SW 1271 (cell line): ENCODE data around the gene SCRT2.
"Not testable (repeated sequence)": the region's sequence is repeated elsewhere in the genome, so short reads cannot be mapped to it uniquely, and the experiment has no call there.

Experiments
- DNase-seq, 2 experiments: peaks; one replicate each; lab custom pipeline; 2025; lab: John Stamatoyannopoulos, UW

Gene SCRT2

DNA sequence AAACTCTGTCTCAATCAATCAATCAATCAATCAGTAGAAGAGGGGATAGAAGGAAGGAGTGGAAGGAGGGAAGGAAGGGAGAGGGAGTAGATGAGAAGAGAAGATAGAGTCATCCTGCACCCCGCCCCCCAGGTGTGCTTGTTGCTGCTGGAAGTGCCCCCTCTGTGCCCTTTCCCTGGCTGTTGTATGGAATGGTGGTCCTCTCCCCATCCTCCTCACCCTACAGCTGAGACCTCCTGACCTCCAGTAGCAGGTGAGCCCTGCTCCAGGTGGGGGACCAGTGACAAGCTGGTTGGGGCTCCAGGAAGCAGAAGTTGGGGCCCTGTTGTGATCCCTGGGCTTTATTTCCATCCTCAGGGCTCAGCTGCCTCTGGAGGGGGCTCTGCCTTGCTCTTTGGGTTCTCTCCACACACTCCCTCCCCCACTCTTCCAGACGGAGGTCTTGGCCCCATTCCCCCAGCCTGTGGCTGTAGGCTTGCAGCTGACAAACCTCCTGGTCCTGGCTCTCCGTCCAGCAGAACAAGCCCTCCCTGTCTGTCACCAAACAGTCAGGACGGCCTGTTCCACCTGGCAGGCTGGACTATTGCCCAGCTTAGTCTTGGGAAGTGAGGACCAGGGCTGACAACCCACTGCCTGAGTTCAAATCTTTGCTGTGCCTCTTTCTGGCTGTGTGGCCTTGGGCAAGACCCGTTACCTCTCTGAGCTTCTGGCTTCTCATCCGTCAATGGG, 26.0 kb upstream of the SCRT2 start:
- DNase-seq: no peak

DNA sequence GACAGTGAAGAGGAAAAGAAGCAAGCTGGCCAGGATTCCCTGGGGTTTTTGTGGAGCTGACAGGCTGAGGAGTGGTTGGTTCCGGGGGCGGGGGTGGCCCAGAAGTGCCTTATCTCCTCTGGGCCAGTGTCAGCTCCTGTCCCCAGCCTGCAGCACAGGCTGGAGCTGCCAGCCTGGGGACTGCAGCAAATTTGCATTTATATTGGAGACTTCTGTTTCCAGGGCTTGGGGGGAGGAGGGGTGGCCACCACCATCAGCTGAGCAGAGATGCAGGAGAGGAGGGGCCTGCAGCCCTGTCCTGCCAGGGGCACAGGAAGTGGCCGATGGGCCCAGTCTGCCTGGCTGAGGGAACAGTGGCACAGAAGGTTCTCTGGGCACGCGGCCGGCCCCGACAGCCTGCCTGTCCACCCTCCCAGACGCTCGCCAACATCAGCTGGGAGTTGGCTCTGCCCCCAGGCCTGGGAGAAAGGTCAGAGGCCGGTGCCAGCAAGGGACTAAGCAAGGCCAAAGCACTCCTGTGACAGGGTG, 24.3 kb upstream of the SCRT2 start:
- DNase-seq: no peak

DNA sequence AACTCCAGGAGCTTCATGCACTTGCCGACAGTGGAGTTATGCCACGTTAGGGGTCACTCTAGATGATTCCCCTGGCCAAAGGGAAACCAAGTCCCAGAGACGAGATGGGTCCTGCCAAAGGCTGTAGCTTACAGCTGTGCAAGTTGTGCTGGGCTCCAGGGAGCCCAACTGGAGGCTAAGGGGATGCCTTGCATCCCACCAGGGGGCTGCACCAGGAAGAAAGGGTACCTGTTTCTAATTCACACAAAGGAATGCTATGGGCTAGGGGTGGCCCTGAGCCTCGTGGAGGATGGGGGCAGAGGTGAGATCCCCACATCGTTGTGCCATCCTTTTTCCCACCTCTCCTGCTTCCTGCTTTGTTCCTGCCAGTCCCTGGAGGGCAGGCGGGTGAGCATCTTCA, 23.7 kb upstream of the SCRT2 start:
- no peak for DNase-seq

DNA sequence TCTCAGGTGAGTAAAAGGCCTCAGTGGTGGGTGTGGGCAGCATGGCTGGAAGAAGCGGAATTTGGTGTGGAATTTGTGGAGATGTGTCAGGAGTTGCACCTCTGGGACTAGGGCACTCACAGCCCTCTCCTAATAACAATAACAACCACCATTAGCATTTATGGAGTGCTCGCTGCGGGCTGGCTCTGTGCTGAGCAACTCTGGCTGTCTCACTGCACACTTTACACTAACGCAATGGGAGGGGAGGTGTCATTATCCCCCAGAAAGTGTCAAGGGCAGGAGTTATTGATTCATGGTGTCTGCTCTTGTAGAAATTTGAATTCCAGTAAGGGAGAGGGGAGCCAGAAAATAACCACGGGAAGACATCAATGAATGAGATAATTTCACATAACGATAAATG, 22.7 kb upstream of the SCRT2 start:
- no peak for DNase-seq

DNA sequence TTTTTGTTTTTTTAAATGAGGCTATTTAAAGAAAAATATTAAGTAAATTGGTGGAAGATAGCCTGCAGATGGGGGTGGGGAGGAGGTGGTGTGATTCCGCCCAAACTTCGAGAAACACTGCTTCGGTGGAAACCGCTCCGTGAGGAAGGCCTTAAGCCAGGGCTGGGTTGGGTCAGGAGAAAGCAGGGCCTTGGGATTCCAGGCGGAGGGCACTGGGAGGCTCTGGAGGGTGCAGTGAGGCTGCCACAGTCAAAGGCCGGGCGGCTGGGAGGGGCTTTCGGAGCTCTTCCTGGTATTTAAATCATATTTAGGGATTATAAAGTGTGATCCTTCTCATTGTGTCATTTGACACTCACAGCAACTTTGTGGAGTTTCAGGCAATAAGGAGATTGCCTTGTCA, 22.2 kb upstream of the SCRT2 start:
- no peak for DNase-seq

DNA sequence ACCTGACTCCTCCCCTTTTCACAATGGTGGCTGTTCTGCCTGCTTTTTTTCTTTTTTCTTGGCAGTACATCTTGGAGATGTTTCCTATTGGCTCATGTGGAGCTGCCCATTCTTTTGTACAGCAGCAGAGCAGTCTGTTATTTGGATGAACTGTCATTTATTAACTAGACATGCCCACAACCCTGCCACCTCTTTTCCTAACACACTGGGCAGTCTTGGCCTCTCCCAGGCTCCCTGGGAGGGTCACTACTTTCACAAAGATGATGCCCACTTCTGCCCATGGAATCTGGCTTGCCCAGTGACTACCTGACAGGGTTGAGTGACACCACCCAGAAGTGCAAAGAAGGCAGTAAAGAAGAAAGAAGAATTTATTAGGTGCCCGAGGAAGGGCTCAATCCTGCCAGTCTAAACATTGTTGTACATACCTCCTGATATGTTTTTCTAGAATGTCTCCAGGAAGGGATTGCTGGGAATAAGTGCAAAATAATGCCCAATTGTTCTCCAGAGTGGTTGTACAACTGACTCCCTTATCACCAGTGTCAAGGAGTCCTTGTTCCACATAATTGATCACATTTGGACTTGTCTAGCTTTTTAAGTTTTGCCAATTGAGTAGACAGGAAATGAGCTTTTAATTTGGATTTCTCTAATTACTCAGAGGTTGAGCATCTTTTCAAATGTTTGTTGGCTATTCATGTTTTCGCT, 19.7 kb upstream of the SCRT2 start:
- no peak for DNase-seq

DNA sequence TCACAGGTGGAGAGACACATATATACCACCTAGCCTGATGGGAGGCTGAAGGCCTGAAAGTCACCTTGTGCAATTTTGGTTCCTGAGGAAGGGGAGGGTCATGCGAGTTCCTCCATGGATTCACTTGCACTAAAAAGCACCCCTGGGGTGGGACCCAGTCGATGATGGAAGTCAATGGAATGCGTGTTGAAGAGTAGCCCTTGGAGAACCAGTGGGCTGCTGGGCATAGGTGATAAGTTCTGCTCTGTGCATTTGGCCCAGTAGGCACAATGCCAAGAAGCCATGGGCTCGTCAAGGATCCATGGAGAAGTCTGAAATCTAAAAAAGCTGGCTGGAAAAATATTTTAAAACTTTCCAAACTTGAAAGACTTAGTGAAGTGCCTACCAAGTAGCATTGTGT, 18.9 kb upstream of the SCRT2 start:
- no peak for DNase-seq

DNA sequence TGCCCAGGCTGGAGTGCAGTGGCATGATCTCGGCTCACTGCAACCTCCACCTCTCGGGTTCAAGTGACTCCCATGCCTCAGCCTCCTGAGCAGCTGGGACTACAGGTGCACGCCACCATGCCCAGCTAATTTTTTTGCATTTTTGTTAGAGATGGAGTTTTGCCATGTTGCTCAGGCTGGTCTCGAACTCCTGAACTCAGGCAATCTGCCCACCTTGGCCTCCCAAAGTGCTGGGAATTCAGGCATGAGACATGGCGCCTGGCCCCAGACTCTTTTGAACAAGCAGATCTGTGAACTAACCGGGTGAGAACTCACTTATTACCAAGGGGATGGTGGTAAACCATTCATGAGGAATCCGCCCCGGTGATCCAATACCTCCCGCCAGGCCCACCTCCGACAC, 18.2 kb upstream of the SCRT2 start:
- DNase-seq: not testable (repeated sequence)

DNA sequence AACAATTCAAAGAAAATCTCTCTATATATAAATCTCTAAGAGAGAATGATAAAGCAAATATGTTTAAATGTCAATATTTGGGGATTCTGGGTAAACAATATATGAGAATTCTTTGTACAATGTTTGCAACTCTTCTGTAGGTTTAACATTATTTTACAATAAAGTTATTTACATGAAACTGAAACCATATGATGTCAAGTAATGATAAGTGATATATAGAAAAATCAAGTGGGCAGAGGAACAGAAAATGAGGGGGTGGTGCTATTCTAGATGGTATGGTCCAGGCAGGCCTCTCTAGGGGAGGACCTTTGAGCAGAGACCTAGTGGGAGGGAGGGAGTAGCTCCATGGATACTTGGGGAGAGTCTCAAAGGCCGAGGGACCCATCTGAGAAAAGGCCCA, 16.4 kb upstream of the SCRT2 start:
- no peak for DNase-seq

DNA sequence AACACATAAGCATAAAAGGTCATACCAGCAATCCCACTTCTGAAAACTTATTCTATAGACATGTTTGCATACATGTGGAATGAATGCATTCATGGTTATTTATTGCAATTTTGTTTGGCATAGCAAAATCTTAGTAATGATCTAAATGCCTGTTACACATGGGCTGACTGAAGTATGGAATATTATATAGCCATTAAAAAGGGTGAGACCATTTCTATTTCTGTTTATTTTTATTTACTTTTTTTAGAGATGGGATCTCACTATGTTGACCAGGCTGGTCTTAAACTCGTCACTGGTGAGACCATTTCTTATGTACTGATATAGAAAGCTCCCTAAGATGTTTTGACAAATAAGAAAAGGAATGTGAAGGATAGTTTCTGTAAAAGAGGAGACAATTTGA, 14.3 kb upstream of the SCRT2 start:
- no peak for DNase-seq

DNA sequence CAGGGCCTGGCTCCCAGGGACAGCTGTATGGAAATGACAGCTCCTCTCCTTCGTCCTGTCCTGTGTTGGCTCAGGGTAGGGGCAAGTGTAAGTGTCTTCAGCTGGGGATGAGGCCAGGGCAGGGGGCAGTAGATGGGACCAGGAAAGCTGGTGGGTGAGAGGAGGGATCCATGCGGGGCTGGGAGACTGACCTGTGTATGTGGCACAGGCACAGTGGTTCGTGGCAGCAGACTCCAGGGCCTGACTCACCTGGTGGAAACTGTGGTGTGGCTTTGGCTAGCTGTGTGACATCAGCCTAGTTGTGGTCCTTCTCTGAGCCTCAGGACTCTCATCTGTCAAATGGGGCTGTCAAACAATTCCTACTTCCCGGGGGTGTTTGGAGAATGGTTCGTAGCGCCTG, 13.7 kb upstream of the SCRT2 start:
- no peak for DNase-seq

DNA sequence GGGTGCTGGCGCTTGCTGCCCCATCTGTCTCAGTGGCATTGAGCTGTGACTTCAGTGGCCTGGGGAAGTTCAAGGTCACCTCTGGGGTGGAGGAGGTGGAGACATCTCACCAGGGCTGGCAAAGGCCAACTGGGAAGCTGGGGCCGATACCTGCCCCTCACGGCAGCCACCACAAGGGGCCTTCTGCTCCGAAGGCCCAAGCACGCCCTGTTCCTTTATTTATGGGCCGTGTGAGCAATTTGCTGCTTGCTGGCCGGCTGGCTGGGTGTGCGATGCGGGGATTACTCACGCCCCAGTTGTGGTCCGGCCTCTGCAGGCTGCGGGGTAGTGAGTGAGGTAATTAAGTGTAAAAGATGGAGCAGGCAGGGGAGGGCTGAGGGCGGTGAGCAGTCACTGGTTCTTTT, 13.2 kb upstream of the SCRT2 start:
- no peak for DNase-seq

DNA sequence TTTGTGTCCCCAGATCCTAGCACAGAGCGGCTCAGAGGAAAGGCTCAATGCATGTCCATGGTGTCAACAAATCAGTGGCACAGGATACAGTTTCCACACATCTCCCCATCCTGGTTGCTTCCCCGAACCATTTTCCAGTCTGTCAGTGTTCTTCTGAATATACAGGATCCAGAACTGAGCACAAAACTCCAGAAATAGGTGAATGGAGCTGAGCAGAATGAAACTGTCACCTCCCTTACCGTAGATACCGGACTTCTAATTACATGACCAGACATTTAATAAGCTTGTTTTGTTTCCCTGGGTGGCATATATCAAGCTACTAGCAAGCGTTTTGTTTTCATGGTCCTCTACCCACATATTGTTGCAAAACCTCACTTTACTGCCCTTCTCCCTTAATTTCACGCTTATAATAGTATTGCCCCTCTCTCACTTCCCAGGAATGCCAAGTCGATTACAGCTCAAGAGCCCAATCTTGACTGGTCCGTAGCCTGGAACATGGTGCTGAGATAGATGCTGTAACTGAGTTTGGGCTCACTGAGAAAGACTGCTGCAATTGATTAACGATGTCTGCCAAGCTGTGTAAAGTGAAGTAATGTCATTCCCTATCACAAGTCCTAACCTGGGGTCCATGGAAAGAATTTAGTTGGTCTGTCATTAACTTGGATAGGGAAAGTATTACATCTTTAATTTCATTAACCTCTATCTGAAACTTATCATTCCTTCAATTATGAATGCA, 12.0 kb upstream of the SCRT2 start:
- no peak for DNase-seq

DNA sequence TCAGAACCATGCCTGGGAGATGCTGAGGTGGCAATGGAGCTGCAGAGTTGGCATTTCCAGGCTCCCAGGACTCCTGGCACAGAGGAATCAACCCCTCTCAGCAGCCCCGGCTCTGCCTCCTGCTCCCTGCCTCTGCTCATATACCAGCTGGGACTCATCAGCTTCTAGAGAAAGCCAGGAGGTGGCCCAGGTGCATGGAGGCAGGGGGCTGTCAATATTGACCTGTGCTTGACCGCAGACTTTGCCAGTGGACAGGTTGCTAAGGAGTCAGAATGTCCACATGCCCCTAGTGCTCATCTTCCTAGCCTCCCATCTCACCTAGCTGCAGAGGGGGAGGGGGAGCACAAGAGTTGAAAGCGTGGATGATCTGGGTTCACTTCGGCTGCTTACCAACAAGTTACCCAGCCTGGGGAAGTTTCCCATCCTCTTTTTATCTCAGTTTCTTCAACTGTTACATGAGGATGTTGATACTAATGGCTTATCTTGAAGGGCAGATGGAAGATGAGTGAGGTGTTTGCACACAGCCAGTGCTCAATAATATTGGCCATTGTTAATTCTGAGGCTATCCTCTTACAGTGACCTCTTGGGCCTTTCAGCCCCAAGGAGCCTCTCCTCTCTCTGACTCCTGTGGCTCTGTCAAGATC, 9.2 kb upstream of the SCRT2 start:
- DNase-seq: no peak

DNA sequence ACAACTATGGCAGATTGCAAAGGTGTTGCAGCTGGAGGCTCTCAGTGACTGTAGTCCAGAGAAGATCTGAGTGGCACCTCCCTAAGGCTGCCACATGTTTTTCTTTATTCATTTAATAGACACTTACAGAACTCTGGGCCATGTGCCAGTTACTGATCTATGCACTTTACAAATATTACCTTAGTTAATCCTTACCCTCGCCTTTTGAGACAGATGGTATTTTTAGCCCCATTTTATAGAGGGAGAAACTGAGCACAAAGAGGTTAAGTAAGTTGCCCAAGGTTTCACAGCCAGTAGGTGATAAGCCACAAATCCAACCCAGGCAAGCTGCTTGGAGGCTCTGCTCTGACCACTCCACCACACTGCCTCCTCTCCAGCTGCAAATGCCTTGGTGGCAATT, 6.5 kb upstream of the SCRT2 start:
- DNase-seq: no peak

DNA sequence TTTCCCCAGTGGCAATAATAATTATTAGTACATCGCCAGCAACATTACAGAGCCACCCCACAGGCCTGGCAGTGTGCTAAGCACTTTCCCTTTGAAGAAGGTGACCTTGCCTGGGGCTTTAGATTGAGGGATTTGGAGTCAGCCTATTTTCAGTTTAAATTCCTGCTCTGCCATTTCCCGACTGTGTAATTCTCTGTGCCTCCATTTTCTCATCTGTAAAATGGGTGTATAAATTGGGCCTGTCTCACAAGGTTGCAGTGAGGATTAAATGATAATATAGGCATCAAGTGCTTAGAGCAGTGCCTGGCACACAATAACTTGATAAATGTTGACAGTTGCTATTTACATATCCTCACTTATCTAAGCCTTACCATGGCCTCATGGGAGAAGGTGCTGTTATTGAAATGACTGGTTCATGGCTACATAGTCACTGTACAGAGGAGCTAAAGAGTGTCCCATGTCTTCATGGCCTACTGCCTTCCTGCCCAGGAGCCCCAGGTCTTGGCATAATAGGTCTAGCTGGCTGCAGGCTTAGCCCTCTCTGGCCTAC, 5.1 kb upstream of the SCRT2 start:
- DNase-seq: no peak

DNA sequence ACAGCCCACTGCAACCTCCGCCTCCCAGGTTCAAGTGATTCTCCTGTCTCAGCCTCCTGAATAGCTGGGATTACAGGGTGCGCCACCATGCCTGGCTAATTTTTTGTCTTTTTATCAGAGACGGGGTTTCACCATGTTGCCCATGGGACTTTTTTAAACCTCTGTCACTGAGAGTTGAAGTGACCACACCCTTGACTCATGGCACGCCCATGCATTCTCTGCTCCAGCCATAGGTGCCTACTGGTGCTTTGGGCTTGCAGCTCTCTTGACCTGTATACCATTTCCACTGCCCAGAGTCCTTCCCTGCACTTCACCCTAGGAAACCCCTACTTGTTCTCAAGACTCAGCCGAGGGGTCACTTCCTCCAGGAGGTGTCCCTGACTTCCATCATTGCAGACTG, 2.4 kb upstream of the SCRT2 start:
- DNase-seq: no peak

DNA sequence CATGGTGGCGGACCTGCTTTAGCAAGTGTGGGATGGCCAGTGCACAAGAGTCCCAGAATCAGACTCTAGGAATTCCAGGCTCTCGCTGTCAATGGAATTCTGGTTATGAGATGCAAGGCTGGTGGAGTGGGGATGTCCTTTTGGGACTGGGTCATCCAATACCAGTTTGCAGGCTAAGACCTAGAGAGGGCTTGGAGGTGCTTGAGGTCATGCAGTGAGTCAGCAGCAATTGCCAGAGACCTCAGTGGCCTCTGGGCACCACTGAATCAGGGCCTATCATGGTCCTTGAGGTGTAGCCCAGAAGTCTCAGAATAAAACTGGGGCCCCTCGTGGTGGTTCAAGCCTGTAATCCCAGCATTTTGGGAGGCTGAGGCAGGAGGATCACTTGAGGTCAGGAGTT, 1.4 kb upstream of the SCRT2 start:
- DNase-seq: no peak

DNA sequence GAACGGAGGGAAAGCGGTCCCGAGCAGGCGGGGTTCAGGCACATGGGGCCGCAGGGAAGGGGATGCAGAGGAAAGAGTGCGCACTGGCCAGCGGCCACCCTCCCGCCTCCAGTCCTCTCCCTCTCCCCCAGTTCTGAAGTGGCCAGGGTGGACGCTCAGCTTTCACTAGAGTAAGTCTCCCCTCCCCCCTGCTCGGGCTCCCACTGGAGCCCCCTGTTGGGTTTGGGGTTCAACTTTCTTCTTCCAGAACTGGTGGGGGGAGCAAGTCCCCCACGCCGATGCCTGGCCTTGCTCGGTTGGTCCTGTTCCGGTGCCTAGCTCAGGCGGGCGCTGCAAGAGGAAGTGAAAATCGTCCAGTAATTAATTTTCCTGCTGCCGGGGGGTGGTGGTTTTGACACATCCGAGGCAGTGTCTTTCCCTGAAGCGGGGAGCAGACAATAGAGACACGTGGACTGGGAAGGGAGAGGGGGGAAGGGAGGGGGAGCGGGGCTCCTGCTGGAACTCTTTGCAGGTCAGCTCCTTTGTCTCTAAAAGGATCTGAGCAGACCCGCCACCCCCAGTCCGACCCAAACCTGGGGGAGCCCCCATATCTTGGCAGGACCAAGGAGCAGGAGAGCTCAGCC, 824 bp upstream of the SCRT2 start:
- DNase-seq: no peak

DNA sequence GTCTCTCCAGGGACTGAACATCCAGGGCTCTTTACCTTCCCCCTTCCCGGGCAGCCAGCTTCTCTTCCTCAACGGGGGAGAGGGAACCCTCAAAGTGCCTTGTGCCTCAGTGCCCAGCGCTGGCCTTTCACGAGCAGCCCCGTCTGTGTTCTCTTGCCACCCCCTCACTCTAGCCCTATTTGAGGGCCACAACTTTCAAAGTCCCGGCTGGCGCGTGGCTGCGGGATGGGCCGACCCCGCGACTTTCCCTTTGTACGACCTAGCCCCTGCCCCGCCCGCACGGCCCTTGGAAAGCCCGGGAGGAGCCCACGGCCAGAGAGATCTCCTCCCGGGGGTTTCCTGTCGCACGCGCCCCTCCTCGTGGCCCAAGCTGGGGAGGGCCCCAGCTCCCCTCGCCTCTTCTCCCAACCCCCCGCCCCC, 559 bp downstream of the SCRT2 start:
- no peak for DNase-seq

DNA sequence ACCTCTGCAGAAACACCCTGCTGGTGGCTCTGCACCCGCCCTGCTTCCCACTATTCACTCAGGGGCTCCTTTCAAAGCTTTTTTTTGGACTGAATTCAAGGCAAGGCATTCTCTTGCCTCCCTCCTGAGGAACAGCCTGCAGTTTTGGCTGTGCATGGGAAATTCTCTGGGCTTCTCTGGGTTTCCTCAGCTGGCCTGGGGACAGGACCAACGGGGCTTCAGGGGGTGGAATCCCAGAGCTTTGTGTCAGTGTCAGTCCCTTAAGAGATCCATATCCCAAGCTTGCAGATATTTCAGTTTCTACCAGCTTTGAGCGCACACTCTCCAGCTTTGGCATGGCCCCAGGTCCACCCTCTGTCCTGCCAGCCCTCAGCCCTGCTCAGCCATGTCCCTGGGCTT, 2.0 kb downstream of the SCRT2 start:
- DNase-seq: no peak
